ENCODE data around the gene DLG2. TPM values are rescaled to one million over a fixed set of nuclear protein-coding genes. Genes with fewer than 3 reads are reported as not detected.

The DLG2 gene
- total and polyA plus RNA-seq, 2 of the 8 experiments (the other 6 are each of a cell fraction or from before 2014, with no cell fraction given): 1.7 to 14.3 TPM

DNA sequence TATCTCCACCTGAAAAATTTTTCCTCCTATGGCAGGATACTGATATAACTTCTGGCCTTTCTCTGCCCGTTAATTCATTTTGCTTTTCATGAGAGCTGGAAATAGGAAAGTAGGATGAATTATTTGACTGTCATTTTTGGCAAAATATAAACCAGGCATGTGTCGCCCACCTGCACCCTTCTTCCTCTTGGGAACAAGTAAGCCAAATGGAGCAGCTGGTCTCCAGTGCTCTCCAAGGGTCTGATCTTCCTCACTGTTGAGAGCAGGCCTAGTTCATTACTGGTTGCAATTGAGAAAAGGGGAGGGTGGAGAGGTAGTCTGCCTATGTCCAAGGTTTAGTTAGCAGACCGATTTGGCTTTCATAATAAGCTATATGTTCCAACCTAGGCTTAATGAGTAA, 582.2 kb downstream of the DLG2 start (continued):
- TF ChIP-seq SAP30 (IDR thresholded peaks at IDR 0.05; ENCODE audit: insufficient read depth, insufficient replicate concordance, low read length) (no peak), KDM5A (IDR thresholded peaks at IDR 0.05; ENCODE audit: low read length) (no peak), KDM4A (IDR thresholded peaks at IDR 0.05; ENCODE audit: low read depth, low read length, severe bottlenecking) (no peak), RBBP5 (IDR thresholded peaks at IDR 0.05; ENCODE audit: borderline replicate concordance, low read depth, low read length) (no peak), GTF2F1 (IDR thresholded peaks at IDR 0.05; ENCODE audit: borderline replicate concordance, low read depth, low read length) (no peak), HDAC2 (IDR thresholded peaks at IDR 0.05; ENCODE audit: borderline replicate concordance in 1 of 2, low read depth in 2 of 2, low read length in 2 of 2) (no peak), ATF3 (IDR thresholded peaks at IDR 0.05; ENCODE audit: insufficient read depth, low read depth, low read length) (no peak), CREB1 (IDR thresholded peaks at IDR 0.05) (no peak), ZNF274 (IDR thresholded peaks at IDR 0.05; ENCODE audit: borderline replicate concordance, extremely low read depth, low read length) (no peak), SRF (IDR thresholded peaks at IDR 0.05; ENCODE audit: low read depth, low read length) (no peak), RFX5 (IDR thresholded peaks at IDR 0.05; ENCODE audit: borderline replicate concordance, low read depth, low read length) (no peak), CBX5 (IDR thresholded peaks at IDR 0.05; ENCODE audit: low read depth, low read length) (no peak)
- TF ChIP-seq, protein P1, sequence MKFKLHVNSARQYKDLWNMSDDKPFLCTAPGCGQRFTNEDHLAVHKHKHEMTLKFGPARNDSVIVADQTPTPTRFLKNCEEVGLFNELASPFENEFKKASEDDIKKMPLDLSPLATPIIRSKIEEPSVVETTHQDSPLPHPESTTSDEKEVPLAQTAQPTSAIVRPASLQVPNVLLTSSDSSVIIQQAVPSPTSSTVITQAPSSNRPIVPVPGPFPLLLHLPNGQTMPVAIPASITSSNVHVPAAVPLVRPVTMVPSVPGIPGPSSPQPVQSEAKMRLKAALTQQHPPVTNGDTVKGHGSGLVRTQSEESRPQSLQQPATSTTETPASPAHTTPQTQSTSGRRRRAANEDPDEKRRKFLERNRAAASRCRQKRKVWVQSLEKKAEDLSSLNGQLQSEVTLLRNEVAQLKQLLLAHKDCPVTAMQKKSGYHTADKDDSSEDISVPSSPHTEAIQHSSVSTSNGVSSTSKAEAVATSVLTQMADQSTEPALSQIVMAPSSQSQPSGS (IDR thresholded peaks at IDR 0.05; ENCODE audit: low read length): no peak
